OCI-LY1 (cell line): ENCODE results near the gene TRAPPC3.

Experiments used
- EZH2 ChIP-seq: fragments of 200-600 bp; sonication (generic), shearing (Covaris generic); IDR thresholded peaks from 2 replicates; pipeline ENCODE4 v1.8.0; 2017; ENCODE audit warnings: borderline replicate concordance, mixed run types, mild to moderate bottlenecking, antibody characterized with exemption, low read length, moderate library complexity, mixed read lengths
- TF ChIP-seq, protein P1 (sequence below): fragments of 200-600 bp; sonication (generic), shearing (Covaris generic); IDR thresholded peaks from 2 replicates; pipeline ENCODE4 v1.5.1; 2017; ENCODE audit warnings: mild to moderate bottlenecking, antibody characterized with exemption, low read length, moderate library complexity, mixed read lengths

DNA sequence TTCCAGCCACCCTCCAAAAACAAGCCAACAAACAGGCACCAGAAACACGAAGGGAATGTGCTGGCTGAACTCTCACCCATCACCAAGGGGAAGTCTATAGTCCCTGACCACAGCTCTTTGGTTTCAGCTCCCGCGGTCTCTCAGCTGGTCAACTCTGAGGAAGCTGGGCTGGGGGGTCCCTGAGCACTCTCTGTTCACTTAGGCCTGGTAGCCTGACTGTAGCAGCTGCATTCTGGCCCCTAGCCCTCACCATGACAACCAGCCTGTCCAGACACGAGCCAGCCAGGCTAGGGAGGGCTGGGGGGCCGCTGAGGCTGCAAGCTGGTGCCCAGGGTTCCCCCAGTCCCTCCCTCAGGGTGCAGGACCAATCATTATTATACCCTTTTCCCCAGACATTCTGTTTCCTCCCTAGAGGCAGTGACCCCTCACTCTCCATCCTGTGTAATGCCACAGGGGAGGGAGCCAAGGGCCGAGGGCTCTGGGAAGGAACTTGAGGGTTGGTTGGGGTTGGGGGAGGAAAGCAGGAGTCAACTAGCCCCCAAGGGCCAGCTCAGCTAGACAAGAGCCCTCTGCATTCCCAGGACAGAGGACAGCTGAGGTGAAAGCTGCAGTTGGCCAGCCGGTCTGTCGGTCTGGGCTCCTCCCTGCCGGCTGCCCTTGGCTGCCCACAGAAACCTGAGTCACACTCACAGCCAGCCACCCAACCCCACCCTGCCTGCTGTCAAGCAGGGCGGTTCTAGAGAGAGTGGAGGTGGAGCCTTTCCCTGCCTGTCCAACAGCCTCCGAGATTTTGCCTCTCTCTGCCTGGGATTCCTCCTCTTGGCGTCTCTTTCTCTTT is 1.2 kb upstream of the TRAPPC3 start:
- TF ChIP-seq, protein P1, sequence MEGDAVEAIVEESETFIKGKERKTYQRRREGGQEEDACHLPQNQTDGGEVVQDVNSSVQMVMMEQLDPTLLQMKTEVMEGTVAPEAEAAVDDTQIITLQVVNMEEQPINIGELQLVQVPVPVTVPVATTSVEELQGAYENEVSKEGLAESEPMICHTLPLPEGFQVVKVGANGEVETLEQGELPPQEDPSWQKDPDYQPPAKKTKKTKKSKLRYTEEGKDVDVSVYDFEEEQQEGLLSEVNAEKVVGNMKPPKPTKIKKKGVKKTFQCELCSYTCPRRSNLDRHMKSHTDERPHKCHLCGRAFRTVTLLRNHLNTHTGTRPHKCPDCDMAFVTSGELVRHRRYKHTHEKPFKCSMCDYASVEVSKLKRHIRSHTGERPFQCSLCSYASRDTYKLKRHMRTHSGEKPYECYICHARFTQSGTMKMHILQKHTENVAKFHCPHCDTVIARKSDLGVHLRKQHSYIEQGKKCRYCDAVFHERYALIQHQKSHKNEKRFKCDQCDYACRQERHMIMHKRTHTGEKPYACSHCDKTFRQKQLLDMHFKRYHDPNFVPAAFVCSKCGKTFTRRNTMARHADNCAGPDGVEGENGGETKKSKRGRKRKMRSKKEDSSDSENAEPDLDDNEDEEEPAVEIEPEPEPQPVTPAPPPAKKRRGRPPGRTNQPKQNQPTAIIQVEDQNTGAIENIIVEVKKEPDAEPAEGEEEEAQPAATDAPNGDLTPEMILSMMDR = no peak
- no peak for TF ChIP-seq EZH2
